Activated T-cell treated with anti-CD3 and anti-CD28 coated beads, Interleukin-2, amount 50 U/mL, for 24 hours (primary cell): ENCODE results near the gene CCL16.
"Not testable (repeated sequence)": the region's sequence is repeated elsewhere in the genome, so short reads cannot be mapped to it uniquely, and the experiment has no call there.

Experiments
- DNase-seq: peaks from one replicate; pipeline ENCODE4 v3.0.0-alpha.2; 2020
- H3K27ac Mint-ChIP-seq: 2 replicates; pipeline ENCODE4 v1.8.0; 2020; ENCODE audit warnings: mild to moderate bottlenecking, mixed read lengths
- H3K27me3 Mint-ChIP-seq: 2 replicates; pipeline ENCODE4 v1.8.0; 2020; ENCODE audit warnings: mixed read lengths
- H3K36me3 Mint-ChIP-seq: 2 replicates; pipeline ENCODE4 v1.8.0; 2020; ENCODE audit warnings: low read depth, mixed read lengths
- H3K4me1 Mint-ChIP-seq: 2 replicates; pipeline ENCODE4 v1.8.0; 2020; ENCODE audit warnings: low read depth, mixed read lengths
- H3K4me3 Mint-ChIP-seq: 2 replicates; pipeline ENCODE4 v1.8.0; 2020; ENCODE audit warnings: mild to moderate bottlenecking, moderate library complexity, mixed read lengths
- H3K9me3 Mint-ChIP-seq: 2 replicates; pipeline ENCODE4 v1.8.0; 2020; ENCODE audit warnings: mixed read lengths

The CCL16 gene

GRCh38 chr17:35981246-35981645 is at the start of gene CCL16:
TSS of gene CCL16 (minus strand) at chr17:35981497. CDS start at chr17:35981420, 77 bp downstream.
- no peak within 1 kb of the TSS for H3K4me3 Mint-ChIP-seq
- H3K27ac Mint-ChIP-seq: no peak within 1 kb of the TSS
- H3K4me1 Mint-ChIP-seq: no peaks in the 10 kb centered on the region
- H3K9me3 Mint-ChIP-seq: no peaks in the 10 kb centered on the region
- DNase-seq: no peak
- H3K27me3 Mint-ChIP-seq: no peaks in the 10 kb centered on the region
- H3K36me3 Mint-ChIP-seq: no peaks in the 10 kb centered on the region

GRCh38 chr17:36030956-36031355 is 49.7 kb upstream of the CCL16 start:
- Mint-ChIP-seq H3K4me1 (peaks cover 2% of the 10 kb centered on the region), H3K9me3 (no peaks in the 10 kb centered on the region), H3K27me3 (peaks cover 33% of the 10 kb centered on the region), H3K36me3 (no peaks in the 10 kb centered on the region), H3K4me3 (no peak overlapping the region), H3K27ac (no peak overlapping the region)
- DNase-seq: no peak

GRCh38 chr17:36027761-36028160 is 46.5 kb upstream of the CCL16 start:
- peaks cover 38% of the 10 kb centered on the region for H3K27me3 Mint-ChIP-seq

GRCh38 chr17:36024106-36024869 is 43.0 kb upstream of the CCL16 start:
- H3K4me1 Mint-ChIP-seq: no peaks in the 10 kb centered on the region
- DNase-seq: no peak
- H3K4me3 Mint-ChIP-seq: no peak overlapping the region
- H3K27ac Mint-ChIP-seq: no peak overlapping the region
- peaks cover 56% of the 10 kb centered on the region for H3K27me3 Mint-ChIP-seq
- no peaks in the 10 kb centered on the region for H3K9me3 Mint-ChIP-seq
- H3K36me3 Mint-ChIP-seq: no peaks in the 10 kb centered on the region

More at GRCh38 chr17:36027761-36028160, 46.5 kb upstream of the CCL16 start:
- Mint-ChIP-seq H3K27ac (no peak overlapping the region), H3K9me3 (no peaks in the 10 kb centered on the region), H3K4me3 (no peak overlapping the region), H3K4me1 (no peaks in the 10 kb centered on the region), H3K36me3 (no peaks in the 10 kb centered on the region)
- DNase-seq: no peak

GRCh38 chr17:36019423-36019822 is 38.1 kb upstream of the CCL16 start:
- Mint-ChIP-seq H3K4me3 (no peak overlapping the region), H3K4me1 (no peaks in the 10 kb centered on the region), H3K36me3 (no peaks in the 10 kb centered on the region), H3K27ac (no peak overlapping the region), H3K27me3 (peaks cover 53% of the 10 kb centered on the region), H3K9me3 (no peaks in the 10 kb centered on the region)
- no peak for DNase-seq

- no peak within 1 kb of the TSS for H3K4me3 Mint-ChIP-seq
- no peak for DNase-seq
- H3K4me1 Mint-ChIP-seq: no peaks in the 10 kb centered on the region
- H3K9me3 Mint-ChIP-seq: no peaks in the 10 kb centered on the region
- no peaks in the 10 kb centered on the region for H3K36me3 Mint-ChIP-seq
- H3K27me3 Mint-ChIP-seq: peaks cover 53% of the 10 kb centered on the region
- H3K27ac Mint-ChIP-seq: no peak within 1 kb of the TSS
Measured at GRCh38 chr17:36017799-36018198, 36.5 kb upstream of the CCL16 start, which contains the start of gene CCL23. TSS of gene CCL23 (minus strand) at chr17:36017972. CDS start at chr17:36017897, 75 bp downstream.

GRCh38 chr17:36016555-36016954 is 35.3 kb upstream of the CCL16 start:
- peaks cover 46% of the 10 kb centered on the region for H3K27me3 Mint-ChIP-seq
- DNase-seq: no peak
- no peaks in the 10 kb centered on the region for H3K36me3 Mint-ChIP-seq
- H3K27ac Mint-ChIP-seq: no peak overlapping the region
- H3K4me3 Mint-ChIP-seq: no peak overlapping the region
- no peaks in the 10 kb centered on the region for H3K9me3 Mint-ChIP-seq
- no peaks in the 10 kb centered on the region for H3K4me1 Mint-ChIP-seq

GRCh38 chr17:36015895-36016294 is 34.6 kb upstream of the CCL16 start:
- H3K4me1 Mint-ChIP-seq, H3K27ac Mint-ChIP-seq, DNase-seq, H3K36me3 Mint-ChIP-seq, H3K4me3 Mint-ChIP-seq, H3K9me3 Mint-ChIP-seq: not testable (repeated sequence)
- H3K27me3 Mint-ChIP-seq: peaks cover 42% of the 10 kb centered on the region

- no peak for DNase-seq
- Mint-ChIP-seq H3K4me3 (no peak overlapping the region), H3K9me3 (no peaks in the 10 kb centered on the region), H3K4me1 (no peaks in the 10 kb centered on the region), H3K27me3 (peaks cover 32% of the 10 kb centered on the region), H3K36me3 (no peaks in the 10 kb centered on the region), H3K27ac (no peak overlapping the region)
Measured at GRCh38 chr17:36014946-36015345, 33.6 kb upstream of the CCL16 start.

- no peaks in the 10 kb centered on the region for H3K36me3 Mint-ChIP-seq
- no peaks in the 10 kb centered on the region for H3K4me1 Mint-ChIP-seq
- H3K4me3 Mint-ChIP-seq: no peak overlapping the region
- peaks cover 5% of the 10 kb centered on the region for H3K9me3 Mint-ChIP-seq
- DNase-seq: no peak
- no peak overlapping the region for H3K27ac Mint-ChIP-seq
- peaks cover 16% of the 10 kb centered on the region for H3K27me3 Mint-ChIP-seq
Measured at GRCh38 chr17:36011201-36011600, 29.9 kb upstream of the CCL16 start.

GRCh38 chr17:36008998-36009665 is 27.8 kb upstream of the CCL16 start:
- Mint-ChIP-seq H3K36me3 (no peaks in the 10 kb centered on the region), H3K27me3 (peaks cover 16% of the 10 kb centered on the region), H3K9me3 (peaks cover 5% of the 10 kb centered on the region), H3K4me3 (no peak overlapping the region), H3K27ac (no peak overlapping the region), H3K4me1 (peaks cover 8% of the 10 kb centered on the region)
- no peak for DNase-seq

GRCh38 chr17:36004594-36005108 is 23.4 kb upstream of the CCL16 start:
- H3K27ac Mint-ChIP-seq: no peak overlapping the region

GRCh38 chr17:36002631-36003030 is 21.3 kb upstream of the CCL16 start:
- H3K27ac Mint-ChIP-seq: no peak overlapping the region
- no peak overlapping the region for H3K4me3 Mint-ChIP-seq
- DNase-seq: no peak
- H3K27me3 Mint-ChIP-seq: no peaks in the 10 kb centered on the region
- H3K9me3 Mint-ChIP-seq: no peaks in the 10 kb centered on the region
- H3K36me3 Mint-ChIP-seq: no peaks in the 10 kb centered on the region
- H3K4me1 Mint-ChIP-seq: peaks cover 8% of the 10 kb centered on the region

More at GRCh38 chr17:36004594-36005108, 23.4 kb upstream of the CCL16 start:
- H3K9me3 Mint-ChIP-seq: peaks cover 5% of the 10 kb centered on the region
- no peak overlapping the region for H3K4me3 Mint-ChIP-seq
- no peaks in the 10 kb centered on the region for H3K27me3 Mint-ChIP-seq
- peaks cover 8% of the 10 kb centered on the region for H3K4me1 Mint-ChIP-seq
- no peak for DNase-seq
- no peaks in the 10 kb centered on the region for H3K36me3 Mint-ChIP-seq

GRCh38 chr17:36001862-36002603 is 20.7 kb upstream of the CCL16 start:
- H3K4me1 Mint-ChIP-seq: peaks cover 8% of the 10 kb centered on the region
- no peaks in the 10 kb centered on the region for H3K36me3 Mint-ChIP-seq
- no peaks in the 10 kb centered on the region for H3K9me3 Mint-ChIP-seq
- no peaks in the 10 kb centered on the region for H3K27me3 Mint-ChIP-seq
- H3K4me3 Mint-ChIP-seq: no peak overlapping the region
- no peak overlapping the region for H3K27ac Mint-ChIP-seq
- no peak for DNase-seq
